ENCODE measurements around the gene ESYT2. TPM values are rescaled to one million over a fixed set of nuclear protein-coding genes. Genes with fewer than 3 reads are reported as not detected.

Gene ESYT2
- 48.4 and 54.4 TPM in 2 replicates for total RNA-seq

GRCh38 chr7:158829342-158830210 lies at the start of gene ESYT2:
Gene ESYT2 (minus strand): TSS chr7:158829509. CDS start chr7:158829418, 91 bp downstream.

GRCh38 chr7:158704524-158705233 lies 124.6 kb downstream of the ESYT2 start, which contains the start of gene NCAPG2:
Gene NCAPG2 (minus strand): TSS chr7:158704804. CDS start chr7:158701899, 2,905 bp downstream.

Other genes starting within 250 kb of the ESYT2 start
- gene PTPRN2, start 241.7 kb downstream of the ESYT2 start, total RNA-seq, result 2.7 and 3.1 TPM in 2 replicates
- gene NCAPG2, start 124.7 kb downstream of the ESYT2 start, total RNA-seq, result 5.7 and 5.8 TPM in 2 replicates
- gene DYNC2I1, start 27.0 kb upstream of the ESYT2 start, total RNA-seq, result 3.1 and 3.2 TPM in 2 replicates